ENCODE data around the gene BEAN1.

The BEAN1 gene

GRCh38 chr16:66523861-66524354 is 96.8 kb downstream of the BEAN1 start:
- no peak for DNase-seq

DNA sequence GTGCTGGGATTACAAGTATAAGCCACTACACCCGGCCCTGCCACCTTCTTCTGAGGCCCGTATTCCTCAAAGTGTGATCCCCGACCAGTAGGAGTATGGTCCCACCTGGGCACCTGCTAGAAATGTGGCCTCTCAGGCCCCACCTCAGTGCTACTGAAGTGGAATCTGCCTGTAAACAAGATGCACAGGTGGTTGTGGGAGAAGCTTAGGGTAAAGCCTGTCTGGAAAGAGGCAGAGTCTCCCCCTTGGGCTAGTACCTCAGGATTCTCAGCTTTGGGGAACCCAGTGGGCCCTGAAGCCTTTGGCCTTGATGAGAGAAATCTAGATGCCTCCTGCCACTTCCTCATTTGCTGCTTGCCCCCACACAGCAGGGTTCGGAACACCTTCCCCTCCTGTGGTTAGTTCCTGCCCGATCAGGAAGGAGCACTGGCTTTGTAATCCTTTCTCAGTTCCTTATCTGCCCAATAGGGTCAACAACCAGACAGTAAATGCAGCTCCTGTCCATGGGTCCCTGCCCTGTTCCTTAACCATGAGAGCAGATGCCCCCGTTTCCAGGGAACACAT is 97.6 kb downstream of the BEAN1 start:
- DNase-seq = no peak

- DNase-seq = no peak
Measured at GRCh38 chr16:66525396-66526180, 98.5 kb downstream of the BEAN1 start.

GRCh38 chr16:66528294-66528693 is 101.2 kb downstream of the BEAN1 start:
- DNase-seq = no peak

DNA sequence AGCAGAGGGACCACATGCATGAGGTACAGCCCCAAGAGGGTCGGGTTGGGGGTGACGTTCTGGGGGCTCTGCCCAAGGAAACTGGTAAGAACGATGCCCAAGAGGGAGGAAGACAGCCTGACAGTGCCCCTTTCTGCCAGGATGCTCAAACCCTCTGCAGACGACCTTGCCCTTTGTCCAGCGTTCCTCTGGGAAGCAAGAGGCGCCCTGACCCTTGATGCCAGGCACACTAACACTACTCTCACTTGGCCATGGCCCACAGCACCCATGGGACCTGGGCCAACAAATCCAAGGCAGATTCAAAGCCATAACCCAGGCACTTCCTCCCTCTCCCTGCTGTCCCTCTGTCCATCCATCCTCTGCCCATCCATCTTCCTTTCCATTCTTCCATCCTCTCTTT is 102.4 kb downstream of the BEAN1 start:
- DNase-seq = no peak

Data from NCI-H510A treated with DMSO at 0.1 percent for 48 hours (cell line).